COLO829 (cell line): ENCODE measurements around the gene PTPRT.

ENCODE experiments used
- DNase-seq: peaks from one replicate; pipeline ENCODE4 v3.0.0; 2012; ENCODE audit warnings: low spot score

Gene PTPRT

GRCh38 chr20:42043921-42044320, 1145.8 kb downstream of the PTPRT start:
- DNase-seq: no peak

GRCh38 chr20:42041000-42041565, 1148.6 kb downstream of the PTPRT start:
- DNase-seq: no peak

- no peak for DNase-seq
These were observed 1161.9 kb downstream of the PTPRT start for GRCh38 chr20:42027746-42028268.

- DNase-seq: no peak
These were observed 1163.1 kb downstream of the PTPRT start for GRCh38 chr20:42026599-42026998.

- DNase-seq: no peak
These were observed 1165.1 kb downstream of the PTPRT start for GRCh38 chr20:42024653-42025052.
